Glutamatergic neuron (in vitro differentiated cells): ENCODE data around the gene POR. TPM values are rescaled to one million over a fixed set of nuclear protein-coding genes. Genes with fewer than 3 reads are reported as not detected.
"Not testable (repeated sequence)": the region's sequence is repeated elsewhere in the genome, so short reads cannot be mapped to it uniquely, and the experiment has no call there.

ENCODE experiments used
- DNase-seq: peaks from one replicate; pipeline ENCODE4 v3.0.0; 2022
- H3K27ac Mint-ChIP-seq: one replicate; pipeline ENCODE4 v1.8.0; 2020; ENCODE audit warnings: mild to moderate bottlenecking, mixed read lengths, inconsistent platforms; ENCODE audit not compliant: unreplicated experiment
- H3K27me3 Mint-ChIP-seq: one replicate; pipeline ENCODE4 v1.8.0; 2020; ENCODE audit warnings: mild to moderate bottlenecking, moderate library complexity, mixed read lengths, inconsistent platforms; ENCODE audit not compliant: unreplicated experiment
- H3K36me3 Mint-ChIP-seq: one replicate; pipeline ENCODE4 v1.8.0; 2020; ENCODE audit warnings: mild to moderate bottlenecking, mixed read lengths, inconsistent platforms; ENCODE audit not compliant: unreplicated experiment
- H3K4me1 Mint-ChIP-seq: one replicate; pipeline ENCODE4 v1.8.0; 2020; ENCODE audit warnings: mild to moderate bottlenecking, low read depth, mixed read lengths, inconsistent platforms; ENCODE audit not compliant: unreplicated experiment
- H3K4me3 Mint-ChIP-seq: one replicate; pipeline ENCODE4 v1.8.0; 2020; ENCODE audit warnings: mild to moderate bottlenecking, mixed read lengths, inconsistent platforms; ENCODE audit not compliant: unreplicated experiment
- H3K9me3 Mint-ChIP-seq: one replicate; pipeline ENCODE4 v1.8.0; 2020; ENCODE audit warnings: mild to moderate bottlenecking, moderate library complexity, mixed read lengths, inconsistent platforms; ENCODE audit not compliant: unreplicated experiment
- total RNA-seq: library from RNA; stranded (reverse); fragmentation: NEBNext Ultra II Directional; extraction: Animal tissue kit (Norgen Biotek cat#: 25700); gene quantifications from one replicate; pipeline ENCODE4 v1.2.1, GENCODE V29; 2021; ENCODE audit not compliant: unreplicated experiment
- TF ChIP-seq, protein P1 (sequence below): fragments of 200-600 bp; sonication (generic); IDR thresholded peaks from one replicate; pipeline ENCODE4 v1.5.0; 2021; ENCODE audit not compliant: partially characterized antibody, unreplicated experiment

The POR gene
- total RNA-seq, 1 donor from 2014 or later, result 119 TPM

DNA sequence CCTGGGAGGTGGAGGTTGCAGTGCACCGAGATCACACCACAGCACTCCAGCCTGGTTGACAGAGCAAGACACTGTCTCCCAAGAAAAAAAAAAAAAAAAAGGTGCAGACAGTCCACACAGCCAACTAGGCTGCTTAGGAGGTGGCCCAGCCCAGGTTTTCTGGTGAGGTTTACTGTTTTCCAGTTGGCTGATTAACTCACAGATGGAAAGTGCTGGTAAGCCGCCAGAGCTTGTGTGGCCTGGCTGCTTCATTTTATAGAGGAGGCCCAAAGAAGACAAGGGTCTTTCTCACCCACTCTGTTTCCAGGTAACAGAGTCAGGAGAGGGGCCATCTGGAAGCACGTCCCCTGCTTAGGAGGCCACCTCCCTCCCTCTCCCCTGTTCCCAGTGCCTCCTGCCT is 29.9 kb upstream of the POR start:
- DNase-seq, result no peak
- no peak overlapping the region for H3K27ac Mint-ChIP-seq
- no peaks in the 10 kb centered on the region for H3K36me3 Mint-ChIP-seq
- no peaks in the 10 kb centered on the region for H3K9me3 Mint-ChIP-seq
- H3K4me1 Mint-ChIP-seq, result no peaks in the 10 kb centered on the region
- TF ChIP-seq, protein P1, sequence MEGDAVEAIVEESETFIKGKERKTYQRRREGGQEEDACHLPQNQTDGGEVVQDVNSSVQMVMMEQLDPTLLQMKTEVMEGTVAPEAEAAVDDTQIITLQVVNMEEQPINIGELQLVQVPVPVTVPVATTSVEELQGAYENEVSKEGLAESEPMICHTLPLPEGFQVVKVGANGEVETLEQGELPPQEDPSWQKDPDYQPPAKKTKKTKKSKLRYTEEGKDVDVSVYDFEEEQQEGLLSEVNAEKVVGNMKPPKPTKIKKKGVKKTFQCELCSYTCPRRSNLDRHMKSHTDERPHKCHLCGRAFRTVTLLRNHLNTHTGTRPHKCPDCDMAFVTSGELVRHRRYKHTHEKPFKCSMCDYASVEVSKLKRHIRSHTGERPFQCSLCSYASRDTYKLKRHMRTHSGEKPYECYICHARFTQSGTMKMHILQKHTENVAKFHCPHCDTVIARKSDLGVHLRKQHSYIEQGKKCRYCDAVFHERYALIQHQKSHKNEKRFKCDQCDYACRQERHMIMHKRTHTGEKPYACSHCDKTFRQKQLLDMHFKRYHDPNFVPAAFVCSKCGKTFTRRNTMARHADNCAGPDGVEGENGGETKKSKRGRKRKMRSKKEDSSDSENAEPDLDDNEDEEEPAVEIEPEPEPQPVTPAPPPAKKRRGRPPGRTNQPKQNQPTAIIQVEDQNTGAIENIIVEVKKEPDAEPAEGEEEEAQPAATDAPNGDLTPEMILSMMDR, result no peak
- H3K27me3 Mint-ChIP-seq, result peaks cover 4% of the 10 kb centered on the region
- no peak overlapping the region for H3K4me3 Mint-ChIP-seq

GRCh38 chr7:75887669-75888369 is 27.1 kb upstream of the POR start:
- Mint-ChIP-seq H3K27me3 (peaks cover 5% of the 10 kb centered on the region), H3K4me1 (no peaks in the 10 kb centered on the region)

GRCh38 chr7:75888464-75889222 is 26.3 kb upstream of the POR start:
- Mint-ChIP-seq H3K4me3 (no peak overlapping the region), H3K4me1 (no peaks in the 10 kb centered on the region), H3K9me3 (peaks cover 3% of the 10 kb centered on the region), H3K36me3 (no peaks in the 10 kb centered on the region), H3K27ac (peak overlapping the region; percentile 57), H3K27me3 (peaks cover 6% of the 10 kb centered on the region)
- TF ChIP-seq, protein P1, result no peak
- no peak for DNase-seq

More at GRCh38 chr7:75887669-75888369, 27.1 kb upstream of the POR start:
- TF ChIP-seq, protein P1, result no peak
- Mint-ChIP-seq H3K9me3 (peaks cover 2% of the 10 kb centered on the region), H3K27ac (no peak overlapping the region), H3K4me3 (no peak overlapping the region), H3K36me3 (no peaks in the 10 kb centered on the region)
- no peak for DNase-seq

GRCh38 chr7:75889223-75889825 is 25.6 kb upstream of the POR start:
- H3K27ac Mint-ChIP-seq, result no peak overlapping the region
- H3K4me1 Mint-ChIP-seq, result no peaks in the 10 kb centered on the region
- peaks cover 6% of the 10 kb centered on the region for H3K27me3 Mint-ChIP-seq
- DNase-seq, result no peak
- H3K36me3 Mint-ChIP-seq, result no peaks in the 10 kb centered on the region
- peaks cover 3% of the 10 kb centered on the region for H3K9me3 Mint-ChIP-seq
- H3K4me3 Mint-ChIP-seq, result no peak overlapping the region
- TF ChIP-seq, protein P1, result no peak

DNA sequence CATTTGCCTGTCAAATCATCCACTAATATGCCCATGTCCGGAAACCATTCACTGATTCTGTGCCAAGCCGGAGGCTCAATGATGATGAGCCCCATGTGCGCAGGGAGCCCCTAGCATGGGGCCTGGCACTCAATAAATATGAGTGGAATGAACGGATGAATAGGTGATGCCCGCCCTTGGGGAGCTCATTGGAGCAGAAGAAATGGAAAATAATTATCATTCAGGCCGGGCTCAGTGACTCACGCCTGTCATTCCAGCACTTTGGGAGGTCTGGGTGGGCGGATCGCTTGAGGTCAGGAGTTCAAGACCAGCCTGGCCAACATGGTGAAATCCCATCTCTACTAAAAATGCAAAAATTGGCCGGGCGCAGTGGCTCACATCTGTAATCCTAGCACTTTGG is 25.1 kb upstream of the POR start:
- Mint-ChIP-seq H3K4me1 (no peaks in the 10 kb centered on the region), H3K27ac (no peak overlapping the region), H3K36me3 (no peaks in the 10 kb centered on the region), H3K4me3 (no peak overlapping the region), H3K27me3 (peaks cover 6% of the 10 kb centered on the region), H3K9me3 (peaks cover 3% of the 10 kb centered on the region)
- TF ChIP-seq, protein P1, result no peak
- DNase-seq, result no peak

DNA sequence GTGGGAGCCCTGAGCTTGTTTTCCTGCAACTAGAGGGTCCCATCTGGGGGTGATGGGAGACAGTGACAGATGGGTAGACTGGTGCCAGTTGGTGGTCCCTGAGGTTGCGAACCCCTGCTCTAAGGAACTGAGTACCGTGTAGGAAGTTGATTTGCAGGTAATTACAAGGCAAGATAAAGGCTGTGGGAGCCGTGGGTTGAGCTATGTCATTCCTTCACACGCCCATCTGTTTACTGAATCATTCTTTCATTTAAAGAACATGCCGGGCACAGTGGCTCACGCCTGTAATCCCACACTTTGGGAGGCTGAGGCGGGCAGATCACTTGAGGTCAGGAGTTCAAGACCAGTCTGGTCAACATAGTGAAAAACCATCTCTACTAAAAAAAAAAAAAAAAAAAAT is 23.7 kb upstream of the POR start:
- DNase-seq, H3K4me3 Mint-ChIP-seq, H3K27ac Mint-ChIP-seq, H3K9me3 Mint-ChIP-seq, H3K4me1 Mint-ChIP-seq, H3K36me3 Mint-ChIP-seq, H3K27me3 Mint-ChIP-seq: not testable (repeated sequence)
